Stomach (tissue), 9 donors: ENCODE results near the gene GRK4. TPM values are rescaled to one million over a fixed set of nuclear protein-coding genes. Genes with fewer than 3 reads are reported as not detected.

Source experiments
- DNase-seq, 2 donors: peaks; one replicate each; pipeline versions ENCODE4 v3.0.0 to v3.0.0-alpha.2; 2013 to 2019
- H3K27ac ChIP-seq, 5 donors: fragments of 200-600 bp in 4 of 5; sonication (generic) in 4 of 5; one replicate each; pipeline ENCODE4 v1.5.1; 2013 to 2019; ENCODE audit warnings: mild to moderate bottlenecking in 1 of 5, moderate library complexity in 1 of 5
- H3K27me3 ChIP-seq, 3 donors: fragments of 200-600 bp; sonication (generic); one replicate each; pipeline ENCODE4 v1.5.1; 2017 to 2019; ENCODE audit warnings: mixed run types in 1 of 3
- H3K36me3 ChIP-seq, 4 donors: fragments of 200-600 bp; sonication (generic); 1 replicate in 3 of 4; 2 replicates in 1 of 4; pipeline ENCODE4 v1.5.1; 2016 to 2019
- H3K4me1 ChIP-seq, 4 donors: fragments of 200-600 bp; sonication (generic); one replicate each; pipeline ENCODE4 v1.5.1; 2016 to 2019
- H3K4me3 ChIP-seq, 4 donors: fragments of 200-600 bp; sonication (generic) in 3 of 4; one replicate each; pipeline ENCODE4 v1.5.1; 2016 to 2019; ENCODE audit warnings: mild to moderate bottlenecking in 1 of 4
- H3K9me3 ChIP-seq, 4 donors: fragments of 200-600 bp; sonication (generic); one replicate each; pipeline ENCODE4 v1.5.1; 2016 to 2019
- CTCF ChIP-seq, 7 experiments: fragments of 450-650 bp in 4 of 7; fragments of 200-600 bp in 3 of 7; sonication (generic) in 3 of 7; IDR thresholded peaks; one replicate each; pipeline ENCODE4 v1.5.1; 2016 to 2019; ENCODE audit warnings: antibody characterized with exemption in 7 of 7, control low read depth in 2 of 7, mild to moderate bottlenecking in 1 of 7
- EP300 ChIP-seq: sonication (generic); formaldehyde crosslinking; IDR thresholded peaks from one replicate; pipeline ENCODE4 v1.6.1; 2017; ENCODE audit warnings: antibody characterized with exemption
- POLR2A ChIP-seq, 4 donors: fragments of 450-650 bp; IDR thresholded peaks; one replicate each; pipeline ENCODE4 v1.6.1; 2016; ENCODE audit warnings: antibody characterized with exemption in 4 of 4, control low read depth in 2 of 4, mild to moderate bottlenecking in 1 of 4, moderate library complexity in 1 of 4
- POLR2AphosphoS5 ChIP-seq, 3 donors: sonication (generic); formaldehyde crosslinking; IDR thresholded peaks; one replicate each; pipeline ENCODE4 v1.6.1; 2016; ENCODE audit warnings: antibody characterized with exemption in 3 of 3
- WGBS, 5 donors: extraction: QIAGEN DNeasy Blood & Tissue Kit in 3 of 5; methylation state at CpG; one replicate each; pipeline versions ENCODE4 v1.1.5 to v1.1.7; 2013 to 2018; 5-methylcytosine and 5-hydroxymethylcytosine counted together
- intact Hi-C: fragments of 100-400 bp; cut with DNase I; formaldehyde crosslinking; loops from one replicate; pipeline ENCODE4 v1.15.1; 2023; ENCODE audit warnings: low total_unique reads
- polyA plus RNA-seq, 3 donors: library from polyadenylated mRNA; stranded (reverse); fragments of 200-250 nt; gene quantifications; one replicate each; pipeline ENCODE4 v1.2.3, GENCODE V29; 2013
- total RNA-seq, 5 donors: library from RNA; depleted of rRNA; stranded (reverse); fragments of >200 nt; gene quantifications; one replicate each; pipeline versions ENCODE4 v1.1.0 to v1.2.3, GENCODE V29; 2014 to 2016
- donor health status: healthy with polysubstance abuse.
- donor health status: Bipolar disorder and iron deficiency.
- donor health status: healthy.

GRK4 gene
- total and polyA plus RNA-seq, 8 donors, result 0.58 to 11.9 (median 5.1) TPM

GRCh38 chr4:3013323-3013722, 50.0 kb downstream of the GRK4 start:
- TF ChIP-seq CTCF (IDR thresholded peaks at IDR 0.05), result no peak
- no peak for TF ChIP-seq POLR2A (IDR thresholded peaks at IDR 0.05)
- no peak for TF ChIP-seq POLR2AphosphoS5 (IDR thresholded peaks at IDR 0.05)
- TF ChIP-seq EP300, result no peak
- no peaks in the 10 kb centered on the region for H3K36me3 ChIP-seq
- peak overlapping the region in 1 of 5 donors; percentile 25 for H3K27ac ChIP-seq
- intact Hi-C loops, result no loop called here
- WGBS, 5 donors, result 35 to 74% (median 52%) methylated on average over 7 of the region's 7 CpGs
- no peak overlapping the region for H3K4me3 ChIP-seq
- no peaks in the 10 kb centered on the region for H3K27me3 ChIP-seq
- H3K9me3 ChIP-seq, result no peaks in the 10 kb centered on the region
- peaks cover 18 to 30% (median 27%) of the 10 kb centered on the region in 4 donors for H3K4me1 ChIP-seq
- DNase-seq, result peak in 1 of 2 donors; percentile 20

- DNase-seq, result peak; percentile 73 to 80
- peaks cover 18 to 30% (median 27%) of the 10 kb centered on the region in 4 donors for H3K4me1 ChIP-seq
- 20 to 55% (median 29%) methylated on average over 8 of the region's 8 CpGs for WGBS, 5 donors
- TF ChIP-seq CTCF (IDR thresholded peaks at IDR 0.05) (no peak), EP300 (no peak), POLR2AphosphoS5 (IDR thresholded peaks at IDR 0.05) (peak in 2 of 3 donors; percentile 35 to 49), POLR2A (IDR thresholded peaks at IDR 0.05) (no peak)
- intact Hi-C loops, result no loop called here
- no peaks in the 10 kb centered on the region for H3K27me3 ChIP-seq
- no peaks in the 10 kb centered on the region for H3K9me3 ChIP-seq
- peak overlapping the region in 2 of 5 donors; percentile 8 to 25 for H3K27ac ChIP-seq
- H3K4me3 ChIP-seq, result no peak overlapping the region
- no peaks in the 10 kb centered on the region for H3K36me3 ChIP-seq
Observed at GRCh38 chr4:3013839-3014350, 50.5 kb downstream of the GRK4 start.

- no peak for DNase-seq
- no peaks in the 10 kb centered on the region for H3K9me3 ChIP-seq
- intact Hi-C loops, result no loop called here
Observed at GRCh38 chr4:3016961-3017360, 53.6 kb downstream of the GRK4 start.

GRCh38 chr4:3017504-3017903, 54.1 kb downstream of the GRK4 start:
- Histone ChIP-seq H3K4me1 (peaks cover 8 to 13% (median 11%) of the 10 kb centered on the region in 4 donors), H3K27me3 (no peaks in the 10 kb centered on the region), H3K4me3 (no peak overlapping the region), H3K36me3 (no peaks in the 10 kb centered on the region), H3K27ac (no peak overlapping the region), H3K9me3 (no peaks in the 10 kb centered on the region)
- DNase-seq, result no peak
- TF ChIP-seq EP300 (no peak), CTCF (IDR thresholded peaks at IDR 0.05) (no peak), POLR2A (IDR thresholded peaks at IDR 0.05) (no peak), POLR2AphosphoS5 (IDR thresholded peaks at IDR 0.05) (no peak)
- intact Hi-C loops, result no loop called here
- WGBS, 5 donors, result 79 to 83% (median 80%) methylated on average over 4 of the region's 4 CpGs

More at GRCh38 chr4:3016961-3017360, 53.6 kb downstream of the GRK4 start:
- Histone ChIP-seq H3K36me3 (no peaks in the 10 kb centered on the region), H3K4me3 (no peak overlapping the region), H3K27me3 (no peaks in the 10 kb centered on the region), H3K4me1 (peaks cover 9 to 13% (median 11%) of the 10 kb centered on the region in 4 donors), H3K27ac (no peak overlapping the region)
- 79 to 84% (median 82%) methylated on average over 4 of the region's 4 CpGs for WGBS, 5 donors
- TF ChIP-seq CTCF (IDR thresholded peaks at IDR 0.05), result no peak
- no peak for TF ChIP-seq POLR2A (IDR thresholded peaks at IDR 0.05)
- no peak for TF ChIP-seq EP300
- TF ChIP-seq POLR2AphosphoS5 (IDR thresholded peaks at IDR 0.05), result no peak
